Measurements from ENCODE around the gene SAMD11. TPM values are rescaled to one million over a fixed set of nuclear protein-coding genes. Genes with fewer than 3 reads are reported as not detected.
"Not testable (repeated sequence)": the region's sequence is repeated elsewhere in the genome, so short reads cannot be mapped to it uniquely, and the experiment has no call there.

The SAMD11 gene
- total RNA-seq, 2 donors from 2014 or later: 2.1 to 2.3 TPM

GRCh38 chr1:983798-984475 is 60.2 kb downstream of the SAMD11 start:
- intact Hi-C loops (cut with DNase I): loop anchor here (5.0 to 10.0 kb wide), 2 partner anchors 78 to 311 kb away; no protein-coding TSS in a partner anchor
- peak in 3 of 4 donors; percentile 50 to 65 (median 63) for DNase-seq
- Histone ChIP-seq H3K36me3 (replicated peaks in 1 of 2; ENCODE audit: insufficient read depth in 1 of 2, low read depth in 2 of 2) (no peaks in the 10 kb centered on the region), H3K27ac (no peak overlapping the region), H3K27me3 (peaks cover 0 to 4% of the 10 kb centered on the region in 2 donors), H3K4me3 (no peak overlapping the region), H3K4me1 (peaks cover 3% of the 10 kb centered on the region), H3K9me3 (no peaks in the 10 kb centered on the region)
- TF ChIP-seq, protein P1, sequence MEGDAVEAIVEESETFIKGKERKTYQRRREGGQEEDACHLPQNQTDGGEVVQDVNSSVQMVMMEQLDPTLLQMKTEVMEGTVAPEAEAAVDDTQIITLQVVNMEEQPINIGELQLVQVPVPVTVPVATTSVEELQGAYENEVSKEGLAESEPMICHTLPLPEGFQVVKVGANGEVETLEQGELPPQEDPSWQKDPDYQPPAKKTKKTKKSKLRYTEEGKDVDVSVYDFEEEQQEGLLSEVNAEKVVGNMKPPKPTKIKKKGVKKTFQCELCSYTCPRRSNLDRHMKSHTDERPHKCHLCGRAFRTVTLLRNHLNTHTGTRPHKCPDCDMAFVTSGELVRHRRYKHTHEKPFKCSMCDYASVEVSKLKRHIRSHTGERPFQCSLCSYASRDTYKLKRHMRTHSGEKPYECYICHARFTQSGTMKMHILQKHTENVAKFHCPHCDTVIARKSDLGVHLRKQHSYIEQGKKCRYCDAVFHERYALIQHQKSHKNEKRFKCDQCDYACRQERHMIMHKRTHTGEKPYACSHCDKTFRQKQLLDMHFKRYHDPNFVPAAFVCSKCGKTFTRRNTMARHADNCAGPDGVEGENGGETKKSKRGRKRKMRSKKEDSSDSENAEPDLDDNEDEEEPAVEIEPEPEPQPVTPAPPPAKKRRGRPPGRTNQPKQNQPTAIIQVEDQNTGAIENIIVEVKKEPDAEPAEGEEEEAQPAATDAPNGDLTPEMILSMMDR (IDR thresholded peaks at IDR 0.05): peak; percentile 54 to 98 (median 69)
- TF ChIP-seq POLR2A (IDR thresholded peaks at IDR 0.05): no peak
- WGBS, 2 donors: 7 to 17% methylated on average over 22 to 27 of the region's 29 CpGs
- ATAC-seq: peak; percentile 76

DNA sequence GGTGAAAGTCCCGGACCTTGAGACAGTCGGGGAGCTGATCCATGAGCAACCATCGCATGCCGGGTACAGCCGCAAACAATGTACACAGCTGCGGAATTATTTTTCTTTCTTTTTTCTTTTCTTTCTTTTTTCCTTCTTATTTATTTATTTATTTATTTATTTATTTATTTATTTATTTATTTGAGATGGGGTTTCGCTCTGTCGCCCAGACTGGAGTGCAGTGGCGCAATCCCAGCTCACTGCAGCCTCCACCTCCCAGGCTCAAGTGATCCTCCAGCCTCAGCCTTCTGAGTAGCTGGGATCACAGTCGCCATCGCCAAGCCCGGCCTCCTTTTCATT is 60.7 kb downstream of the SAMD11 start:
- Histone ChIP-seq H3K27ac (no peak overlapping the region), H3K9me3 (no peaks in the 10 kb centered on the region), H3K27me3 (peaks cover 0 to 4% of the 10 kb centered on the region in 2 donors), H3K4me3 (no peak overlapping the region), H3K36me3 (replicated peaks in 1 of 2; ENCODE audit: insufficient read depth in 1 of 2, low read depth in 2 of 2) (no peaks in the 10 kb centered on the region), H3K4me1 (peaks cover 3% of the 10 kb centered on the region)
- ATAC-seq (no peak), DNase-seq (peak in 1 of 4 donors; percentile 9)
- intact Hi-C loops (cut with DNase I): loop anchor here (5.0 to 10.0 kb wide), 2 partner anchors 78 to 310 kb away; no protein-coding TSS in a partner anchor
- no peak for TF ChIP-seq POLR2A (IDR thresholded peaks at IDR 0.05)
- TF ChIP-seq, protein P1 (IDR thresholded peaks at IDR 0.05): peak in 2 of 7 experiments; percentile 7 to 33
- 40 to 50% methylated on average over 11 to 12 of the region's 12 CpGs for WGBS, 2 donors

DNA sequence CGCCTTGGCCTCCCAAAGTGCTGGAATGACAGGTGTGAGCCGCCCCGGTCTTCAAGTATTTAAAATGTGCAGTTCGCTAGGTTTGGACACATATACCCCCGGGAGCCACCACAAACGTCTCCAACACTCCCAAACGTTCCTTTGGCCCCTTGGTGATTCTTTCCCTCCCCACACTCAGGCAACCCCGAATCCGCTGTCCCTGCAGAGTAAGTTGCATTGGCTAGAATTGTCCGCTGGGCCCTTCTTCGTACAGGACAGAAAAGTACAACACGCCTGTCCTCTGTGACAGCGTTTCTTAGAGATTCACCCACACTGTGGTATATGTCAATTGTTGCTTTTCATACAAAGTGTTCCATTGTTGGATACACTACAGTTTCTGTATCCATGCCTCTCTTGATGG is 61.4 kb downstream of the SAMD11 start:
- 63 to 68% methylated on average over 13 of the region's 13 CpGs for WGBS, 2 donors
- intact Hi-C loops (cut with DNase I): loop anchor here (10.0 kb wide), 1 partner anchor 310 kb away; no protein-coding TSS in a partner anchor
- H3K36me3 ChIP-seq (replicated peaks in 1 of 2; ENCODE audit: insufficient read depth in 1 of 2, low read depth in 2 of 2): no peaks in the 10 kb centered on the region
- H3K4me3 ChIP-seq: no peak overlapping the region
- H3K9me3 ChIP-seq: no peaks in the 10 kb centered on the region
- TF ChIP-seq, protein P1 (IDR thresholded peaks at IDR 0.05): no peak
- TF ChIP-seq POLR2A (IDR thresholded peaks at IDR 0.05): no peak
- peaks cover 0 to 4% of the 10 kb centered on the region in 2 donors for H3K27me3 ChIP-seq
- no peak for ATAC-seq
- no peak overlapping the region for H3K27ac ChIP-seq
- no peak for DNase-seq
- peaks cover 3% of the 10 kb centered on the region for H3K4me1 ChIP-seq

GRCh38 chr1:988061-988460 is 64.3 kb downstream of the SAMD11 start:
- ATAC-seq; H3K27ac ChIP-seq; H3K9me3 ChIP-seq; DNase-seq; H3K27me3 ChIP-seq; H3K4me3 ChIP-seq; H3K4me1 ChIP-seq; H3K36me3 ChIP-seq (replicated peaks in 1 of 2; ENCODE audit: insufficient read depth in 1 of 2, low read depth in 2 of 2): not testable (repeated sequence)
- intact Hi-C loops (cut with DNase I): loop anchor here (10.0 kb wide), 1 partner anchor 307 kb away; no protein-coding TSS in a partner anchor
- WGBS, 2 donors: 85 to 88% methylated on average over 5 of the region's 5 CpGs

GRCh38 chr1:991275-991674 is 67.6 kb downstream of the SAMD11 start:
- H3K27ac ChIP-seq; intact Hi-C loops (cut with DNase I); DNase-seq; H3K36me3 ChIP-seq (replicated peaks in 1 of 2; ENCODE audit: insufficient read depth in 1 of 2, low read depth in 2 of 2); ATAC-seq; H3K4me3 ChIP-seq; H3K9me3 ChIP-seq; H3K4me1 ChIP-seq; H3K27me3 ChIP-seq: not testable (repeated sequence)
- 91% methylated on average over 6 of the region's 6 CpGs for WGBS, 2 donors

DNA sequence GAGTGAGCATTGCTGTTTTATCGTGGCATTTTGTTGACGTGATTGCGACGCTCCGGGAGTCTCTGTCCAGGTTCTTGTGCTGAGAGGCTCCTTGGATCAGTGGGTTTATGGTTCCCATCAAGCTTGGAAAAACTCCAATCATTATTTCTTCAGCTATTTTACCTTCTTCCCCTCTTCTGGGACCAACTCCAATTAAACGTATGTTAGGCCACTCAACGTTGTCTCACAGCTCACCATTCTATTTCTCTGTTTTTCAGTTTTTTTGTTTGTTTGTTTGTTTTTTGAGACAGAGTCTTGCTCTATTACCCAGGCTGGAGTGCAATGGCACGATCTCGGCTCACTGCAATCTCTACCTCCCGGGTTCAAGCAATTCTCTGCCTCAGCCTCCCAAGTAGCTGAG is 68.2 kb downstream of the SAMD11 start:
- DNase-seq (no peak), ATAC-seq (no peak)
- Histone ChIP-seq H3K27me3 (no peaks in the 10 kb centered on the region), H3K36me3 (replicated peaks in 1 of 2; ENCODE audit: insufficient read depth in 1 of 2, low read depth in 2 of 2) (no peaks in the 10 kb centered on the region), H3K4me3 (no peak overlapping the region), H3K27ac (no peak overlapping the region), H3K4me1 (no peaks in the 10 kb centered on the region), H3K9me3 (peaks cover 0 to 3% (median 0%) of the 10 kb centered on the region in 3 donors)
- intact Hi-C loops (cut with DNase I): no loop called here
- TF ChIP-seq, protein P1 (IDR thresholded peaks at IDR 0.05): no peak
- no peak for TF ChIP-seq POLR2A (IDR thresholded peaks at IDR 0.05)
- 92 to 95% methylated on average over 10 of the region's 10 CpGs for WGBS, 2 donors
